ENCODE measurements around the gene NPW. TPM values are rescaled to one million over a fixed set of nuclear protein-coding genes. Genes with fewer than 3 reads are reported as not detected.

The NPW gene
- total RNA-seq, 2 experiments from 2014 or later = 0.85 to 3.7 TPM

GRCh38 chr16:1987198-1987597 lies 32.4 kb upstream of the NPW start:
- Histone ChIP-seq H2AFZ (ENCODE audit: low read length) (no peak overlapping the region), H3K27ac (ENCODE audit: low read depth, low read length, poor library complexity, severe bottlenecking) (no peak overlapping the region), H3K4me3 (ENCODE audit: low read depth, low read length, poor library complexity, severe bottlenecking) (no peak overlapping the region), H3K9me2 (ENCODE audit: insufficient read depth, low read length) (no peaks in the 10 kb centered on the region), H3K79me2 (ENCODE audit: insufficient read depth, low read depth, low read length) (no peaks in the 10 kb centered on the region), H3K4me1 (ENCODE audit: insufficient read depth, low read length, poor library complexity, severe bottlenecking) (peaks cover 31% of the 10 kb centered on the region), H3K36me3 (ENCODE audit: insufficient read depth, low read length) (peaks cover 12% of the 10 kb centered on the region; the same call in 1 of the 2 replicates), H3K4me2 (ENCODE audit: low read length) (no peak overlapping the region), H4K20me1 (ENCODE audit: insufficient read depth, low read length) (no peaks in the 10 kb centered on the region), H3K9me3 (ENCODE audit: low read length) (no peaks in the 10 kb centered on the region)
- BruUV-seq (replicated peaks) = no TSS peak
- CTCF ChIA-PET (ENCODE audit: unreplicated experiment) = no interaction called here
- POLR2A ChIA-PET = no interaction called here
- no peak for DNase-seq (ENCODE audit: low spot score)
- intact Hi-C loops (cut with micrococcal nuclease; ENCODE audit: unreplicated experiment) = no loop called here
- TF ChIP-seq EZH2phosphoT487 (IDR thresholded peaks at IDR 0.05; ENCODE audit: borderline replicate concordance, low read depth, low read length) (no peak), CTCF (conservative IDR thresholded peaks at IDR 0.05; ENCODE audit: low read length) (no peak)

- peak; percentile 24 for DNase-seq (ENCODE audit: low spot score)
- H4K20me1 ChIP-seq (ENCODE audit: insufficient read depth, low read length) = no peaks in the 10 kb centered on the region
- TF ChIP-seq CTCF (conservative IDR thresholded peaks at IDR 0.05; ENCODE audit: low read length) (no peak), EZH2phosphoT487 (IDR thresholded peaks at IDR 0.05; ENCODE audit: borderline replicate concordance, low read depth, low read length) (no peak)
- H3K4me1 ChIP-seq (ENCODE audit: insufficient read depth, low read length, poor library complexity, severe bottlenecking) = peaks cover 47% of the 10 kb centered on the region
- peaks cover 12% of the 10 kb centered on the region; the same call in 1 of the 2 replicates for H3K36me3 ChIP-seq (ENCODE audit: insufficient read depth, low read length)
- no peaks in the 10 kb centered on the region for H3K79me2 ChIP-seq (ENCODE audit: insufficient read depth, low read depth, low read length)
- H3K9me2 ChIP-seq (ENCODE audit: insufficient read depth, low read length) = no peaks in the 10 kb centered on the region
- no peaks in the 10 kb centered on the region for H3K9me3 ChIP-seq (ENCODE audit: low read length)
- H3K4me2 ChIP-seq (ENCODE audit: low read length) = peak within 1 kb of the TSS; percentile 80
- H2AFZ ChIP-seq (ENCODE audit: low read length) = peak within 1 kb of the TSS; percentile 22; the same call in 1 of the 2 replicates
- POLR2A ChIA-PET = interaction anchor here (1.9 kb wide), 1 partner anchor 24 kb away, joined by 5 read pairs; the partner anchor contains the start of gene RPS2
- no TSS peak for BruUV-seq (replicated peaks)
- CTCF ChIA-PET (ENCODE audit: unreplicated experiment) = no interaction called here
- H3K27ac ChIP-seq (ENCODE audit: low read depth, low read length, poor library complexity, severe bottlenecking) = peak within 1 kb of the TSS; percentile 50
- H3K4me3 ChIP-seq (ENCODE audit: low read depth, low read length, poor library complexity, severe bottlenecking) = peak within 1 kb of the TSS; percentile 68
- intact Hi-C loops (cut with micrococcal nuclease; ENCODE audit: unreplicated experiment) = no loop called here
These were observed 30.1 kb upstream of the NPW start, which contains the start of gene SYNGR3 for GRCh38 chr16:1989209-1990100. Gene SYNGR3 (plus strand): TSS chr16:1989970. CDS start chr16:1990103, 133 bp downstream.

GRCh38 chr16:1990101-1990350 lies 29.6 kb upstream of the NPW start:
- CTCF ChIA-PET (ENCODE audit: unreplicated experiment) = no interaction called here
- Histone ChIP-seq H3K36me3 (ENCODE audit: insufficient read depth, low read length) (peaks cover 12% of the 10 kb centered on the region; the same call in 1 of the 2 replicates), H3K9me3 (ENCODE audit: low read length) (no peaks in the 10 kb centered on the region), H3K4me1 (ENCODE audit: insufficient read depth, low read length, poor library complexity, severe bottlenecking) (peaks cover 42% of the 10 kb centered on the region), H3K79me2 (ENCODE audit: insufficient read depth, low read depth, low read length) (no peaks in the 10 kb centered on the region), H4K20me1 (ENCODE audit: insufficient read depth, low read length) (no peaks in the 10 kb centered on the region), H3K4me2 (ENCODE audit: low read length) (peak overlapping the region; percentile 80), H3K9me2 (ENCODE audit: insufficient read depth, low read length) (no peaks in the 10 kb centered on the region), H3K4me3 (ENCODE audit: low read depth, low read length, poor library complexity, severe bottlenecking) (peak overlapping the region; percentile 68), H3K27ac (ENCODE audit: low read depth, low read length, poor library complexity, severe bottlenecking) (no peak overlapping the region), H2AFZ (ENCODE audit: low read length) (no peak overlapping the region)
- POLR2A ChIA-PET = no interaction called here
- TF ChIP-seq CTCF (conservative IDR thresholded peaks at IDR 0.05; ENCODE audit: low read length) = no peak
- no peak for TF ChIP-seq EZH2phosphoT487 (IDR thresholded peaks at IDR 0.05; ENCODE audit: borderline replicate concordance, low read depth, low read length)
- BruUV-seq (replicated peaks) = no TSS peak
- intact Hi-C loops (cut with micrococcal nuclease; ENCODE audit: unreplicated experiment) = no loop called here
- no peak for DNase-seq (ENCODE audit: low spot score)

All from OCI-LY7 (cell line).